ENCODE measurements around the gene DDA1.

DDA1 gene

GRCh38 chr19:17311455-17312188 lies 2.3 kb downstream of the DDA1 start:
- H3K9me3 ChIP-seq (replicated peaks in 1 of 11): no peaks in the 10 kb centered on the region
- peak overlapping the region in 8 of 11 experiments; percentile 18 to 99 (median 94); a peak in 10 of 22 replicates for H3K4me2 ChIP-seq
- peaks cover 39 to 58% (median 50%) of the 10 kb centered on the region in 11 experiments for H3K36me3 ChIP-seq
- H3K4me1 ChIP-seq: peaks cover 33 to 62% (median 47%) of the 10 kb centered on the region in 10 experiments
- 0 out of 22 replicates have a peak overlapping the region, but pooled peaks of 1 of the 11 experiments have one; percentile 7 for H3K27ac ChIP-seq
- H3K27me3 ChIP-seq: no peaks in the 10 kb centered on the region
- H3K4me3 ChIP-seq: no peak overlapping the region
- no peak for TF ChIP-seq Cebpa-rat (IDR thresholded peaks at IDR 0.05)
- H4K20me1 ChIP-seq: peaks cover 34 to 60% (median 52%) of the 10 kb centered on the region in 11 experiments; a peak in 21 of 22 replicates
- peak overlapping the region in 8 of 11 experiments; percentile 34 to 91 (median 50); a peak in 12 of 22 replicates for H3K9ac ChIP-seq

DNA sequence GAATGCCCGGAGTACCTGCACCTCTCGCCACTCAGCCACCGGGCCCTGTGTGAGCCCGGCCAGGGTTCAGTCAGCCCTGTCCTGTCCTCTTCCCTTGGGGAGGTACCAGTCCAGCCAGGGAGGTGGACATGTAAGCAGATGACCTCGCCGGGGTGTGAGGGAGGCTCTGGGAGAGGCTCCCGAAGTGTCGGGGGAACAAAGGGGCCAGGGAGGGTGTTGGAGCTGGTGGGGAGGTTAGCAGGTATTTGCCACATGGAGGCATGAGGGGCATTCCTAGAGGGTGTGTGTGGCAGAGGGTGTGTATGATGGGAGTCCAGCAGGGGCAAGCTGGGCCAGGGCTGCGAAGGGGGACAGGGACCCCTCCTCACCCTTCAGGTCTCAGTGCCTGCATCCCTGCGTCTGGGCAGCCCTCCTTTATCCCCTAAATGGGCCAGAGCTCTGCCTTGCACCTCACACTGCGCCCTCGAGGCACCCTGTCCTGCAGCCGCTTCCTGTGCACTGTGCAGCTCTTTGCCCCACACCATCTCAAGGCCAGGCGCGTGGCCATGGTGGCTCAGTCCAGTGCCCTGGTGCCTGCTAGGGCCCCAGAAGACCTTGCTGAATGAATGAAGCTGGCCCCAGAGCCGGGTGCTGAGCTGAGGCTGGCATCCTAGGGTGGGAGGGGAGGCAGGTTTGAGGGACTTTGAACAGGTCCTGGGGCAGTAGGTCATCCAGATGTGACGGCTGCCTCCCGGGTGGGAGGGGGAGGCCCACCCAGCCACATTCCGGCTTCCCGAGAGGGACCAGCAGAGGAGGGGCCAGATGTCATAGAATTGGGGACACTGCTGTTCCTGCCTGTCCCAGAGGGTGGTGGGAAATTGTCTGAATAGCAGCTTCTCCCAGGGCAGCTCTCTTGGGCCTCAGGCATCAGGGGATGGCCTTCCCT lies 3.1 kb downstream of the DDA1 start:
- no peaks in the 10 kb centered on the region for H3K27me3 ChIP-seq
- peak overlapping the region in 2 of 11 experiments; percentile 89 to 97; a peak in 2 of 22 replicates for H3K4me2 ChIP-seq
- no peaks in the 10 kb centered on the region for H3K9me3 ChIP-seq (replicated peaks in 1 of 11)
- TF ChIP-seq Cebpa-rat (IDR thresholded peaks at IDR 0.05): no peak
- peak overlapping the region in 7 of 11 experiments; percentile 34 to 91 (median 56); a peak in 12 of 22 replicates for H3K9ac ChIP-seq
- H3K4me3 ChIP-seq: no peak overlapping the region
- H4K20me1 ChIP-seq: peaks cover 34 to 62% (median 52%) of the 10 kb centered on the region in 11 experiments; a peak in 21 of 22 replicates
- H3K36me3 ChIP-seq: peaks cover 39 to 66% (median 57%) of the 10 kb centered on the region in 11 experiments
- H3K4me1 ChIP-seq: peaks cover 25 to 62% (median 43%) of the 10 kb centered on the region in 10 experiments
- H3K27ac ChIP-seq: 0 out of 22 replicates have a peak overlapping the region, but pooled peaks of 1 of the 11 experiments have one; percentile 7

- H3K36me3 ChIP-seq: peaks cover 44 to 80% (median 70%) of the 10 kb centered on the region in 11 experiments
- H3K27me3 ChIP-seq: no peaks in the 10 kb centered on the region
- H3K4me2 ChIP-seq: no peak overlapping the region
- peaks cover 34 to 73% (median 56%) of the 10 kb centered on the region in 11 experiments; a peak in 21 of 22 replicates for H4K20me1 ChIP-seq
- TF ChIP-seq Cebpa-rat (IDR thresholded peaks at IDR 0.05): no peak
- peaks cover 19 to 62% (median 43%) of the 10 kb centered on the region in 10 experiments for H3K4me1 ChIP-seq
- H3K4me3 ChIP-seq: no peak overlapping the region
- peak overlapping the region in 2 of 11 experiments; percentile 5 to 11; a peak in 2 of 22 replicates for H3K9ac ChIP-seq
- H3K27ac ChIP-seq: no peak overlapping the region
- H3K9me3 ChIP-seq (replicated peaks in 1 of 11): no peaks in the 10 kb centered on the region
Measured at GRCh38 chr19:17314007-17314593, 4.7 kb downstream of the DDA1 start.

- H3K4me2 ChIP-seq: peak overlapping the region in 5 of 11 experiments; percentile 19 to 28 (median 25); a peak in 6 of 22 replicates
- no peak for TF ChIP-seq Cebpa-rat (IDR thresholded peaks at IDR 0.05)
- peaks cover 48 to 71% (median 54%) of the 10 kb centered on the region in 10 experiments for H3K4me1 ChIP-seq
- peaks cover 0 to 7% (median 0%) of the 10 kb centered on the region in 11 experiments; a peak in 1 of 22 replicates for H3K27me3 ChIP-seq
- H3K36me3 ChIP-seq: peaks cover 52 to 84% (median 74%) of the 10 kb centered on the region in 11 experiments
- no peak overlapping the region for H3K4me3 ChIP-seq
- H3K9ac ChIP-seq: 0 out of 22 replicates have a peak overlapping the region, but pooled peaks of 4 of the 11 experiments have one; percentile 4 to 19 (median 12)
- peak overlapping the region in 2 of 11 experiments; percentile 6 to 24; a peak in 1 of 22 replicates for H3K27ac ChIP-seq
- peaks cover 3 to 64% (median 42%) of the 10 kb centered on the region in 11 experiments; a peak in 19 of 22 replicates for H4K20me1 ChIP-seq
- no peaks in the 10 kb centered on the region for H3K9me3 ChIP-seq (replicated peaks in 1 of 11)
Measured at GRCh38 chr19:17318966-17319365, 9.6 kb downstream of the DDA1 start.

DNA sequence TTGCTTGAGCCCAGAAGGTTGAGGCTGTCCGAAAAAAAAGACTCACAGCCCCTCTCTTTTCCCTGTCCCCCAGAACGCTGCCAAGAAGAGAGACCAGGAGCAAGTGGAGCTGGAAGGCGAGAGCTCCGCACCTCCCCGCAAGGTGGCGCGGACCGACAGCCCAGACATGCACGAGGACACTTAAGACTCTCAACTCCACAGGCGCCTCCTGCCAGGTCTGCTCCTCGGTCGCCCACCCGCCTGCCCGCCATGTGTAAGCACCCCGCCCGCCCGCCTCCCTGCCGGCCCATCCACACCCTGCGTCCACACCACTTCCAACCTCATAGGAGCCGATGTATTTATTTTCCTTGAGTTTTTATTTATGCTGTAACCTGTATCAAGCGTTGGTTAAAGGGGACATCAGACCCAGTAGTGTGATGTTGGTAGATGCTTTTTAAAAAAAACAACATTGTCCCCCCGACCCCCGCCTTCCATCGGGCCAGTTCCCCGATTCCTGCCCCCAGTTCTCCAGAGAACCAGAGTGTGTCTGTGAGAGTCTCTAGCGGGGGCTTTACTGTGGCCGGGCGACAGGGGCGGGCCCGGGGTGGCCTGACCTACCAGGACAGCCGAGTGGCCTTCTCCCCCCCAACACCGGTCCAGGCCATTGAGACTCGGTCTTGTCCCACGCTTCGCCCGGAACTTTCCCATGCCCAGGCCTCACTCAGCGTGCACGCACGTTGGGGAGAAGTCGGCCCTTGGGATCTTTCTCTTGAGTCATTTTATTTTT lies 10.3 kb downstream of the DDA1 start:
- Histone ChIP-seq H3K9ac (0 out of 22 replicates have a peak overlapping the region, but pooled peaks of 1 of the 11 experiments have one; percentile 4), H3K27ac (0 out of 22 replicates have a peak overlapping the region, but pooled peaks of 1 of the 11 experiments have one; percentile 6), H3K9me3 (replicated peaks in 1 of 11) (no peaks in the 10 kb centered on the region), H3K36me3 (peaks cover 45 to 78% (median 69%) of the 10 kb centered on the region in 11 experiments), H3K27me3 (peaks cover 0 to 7% (median 0%) of the 10 kb centered on the region in 11 experiments; a peak in 1 of 22 replicates), H3K4me3 (no peak overlapping the region), H3K4me1 (peaks cover 54 to 77% (median 59%) of the 10 kb centered on the region in 10 experiments), H4K20me1 (peaks cover 0 to 61% (median 39%) of the 10 kb centered on the region in 11 experiments; a peak in 18 of 22 replicates), H3K4me2 (0 out of 22 replicates have a peak overlapping the region, but pooled peaks of 1 of the 11 experiments have one; percentile 25)
- TF ChIP-seq Cebpa-rat (IDR thresholded peaks at IDR 0.05): no peak

DNA sequence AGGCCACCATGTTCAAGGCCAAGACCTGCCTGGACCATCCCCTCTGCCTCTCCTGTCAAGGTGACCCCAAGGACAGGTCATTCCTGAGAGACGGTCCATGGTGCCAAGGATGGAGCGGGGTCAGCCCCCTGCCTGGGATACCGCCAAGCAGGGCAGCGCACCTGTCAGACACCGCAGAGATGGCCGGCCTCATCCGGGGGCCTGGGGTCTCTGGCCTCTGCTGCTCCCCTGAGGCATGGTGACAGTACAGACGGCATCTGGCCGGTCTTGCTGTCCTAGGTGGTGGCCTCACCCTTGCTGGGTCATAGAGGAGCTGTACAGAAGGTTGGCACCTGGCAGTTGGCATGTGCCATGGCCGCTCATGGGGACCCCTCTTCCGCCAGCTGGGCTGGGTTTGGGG lies 11.1 kb downstream of the DDA1 start:
- Histone ChIP-seq H3K4me2 (peak overlapping the region in 8 of 11 experiments; percentile 12 to 94 (median 90); a peak in 12 of 22 replicates), H3K9me3 (replicated peaks in 1 of 11) (no peaks in the 10 kb centered on the region), H3K4me3 (no peak overlapping the region), H3K27ac (no peak overlapping the region), H3K9ac (peak overlapping the region in 2 of 11 experiments; percentile 19 to 62; a peak in 1 of 22 replicates), H3K27me3 (peaks cover 0 to 7% (median 0%) of the 10 kb centered on the region in 11 experiments; a peak in 1 of 22 replicates), H3K36me3 (peaks cover 41 to 82% (median 69%) of the 10 kb centered on the region in 11 experiments), H3K4me1 (peaks cover 54 to 80% (median 62%) of the 10 kb centered on the region in 10 experiments), H4K20me1 (peaks cover 0 to 66% (median 38%) of the 10 kb centered on the region in 11 experiments; a peak in 18 of 22 replicates)
- no peak for TF ChIP-seq Cebpa-rat (IDR thresholded peaks at IDR 0.05)
